Measurements from ENCODE around the gene SPIRE2.

- TF ChIP-seq POLR2A (IDR thresholded peaks at IDR 0.05) (no peak), CTCF (IDR thresholded peaks at IDR 0.05) (no peak), EP300 (IDR thresholded peaks at IDR 0.05) (no peak)
Observed at GRCh38 chr16:89828199-89828869, at the start of gene SPIRE2.
